GM12891 (cell line): Measurements from ENCODE around the gene CFD.

ENCODE experiments used
- POLR2A ChIP-seq: IDR thresholded peaks from 2 replicates; pipeline ENCODE4 v1.6.1; 2011; ENCODE audit warnings: low read depth, low read length, control low read depth
- TAF1 ChIP-seq: IDR thresholded peaks from 2 replicates; pipeline ENCODE4 v1.6.1; 2011; ENCODE audit warnings: low read depth, low read length, control low read depth

- TF ChIP-seq TAF1 = no peak
- TF ChIP-seq POLR2A = no peak
Measured at GRCh38 chr19:868458-869244, 9.2 kb downstream of the CFD start.
